Stimulated activated CD4-positive, alpha-beta T cell treated with anti-CD3 and anti-CD28 coated beads, Interleukin-12 subunit alpha, Interleukin-12 subunit beta, amount 100 ng/mL, for 4 hours (primary cell): ENCODE results near the gene PRDX5.

Source experiments
- DNase-seq: peaks from one replicate; pipeline ENCODE4 v3.0.0-alpha.2; 2020

The PRDX5 gene

DNA sequence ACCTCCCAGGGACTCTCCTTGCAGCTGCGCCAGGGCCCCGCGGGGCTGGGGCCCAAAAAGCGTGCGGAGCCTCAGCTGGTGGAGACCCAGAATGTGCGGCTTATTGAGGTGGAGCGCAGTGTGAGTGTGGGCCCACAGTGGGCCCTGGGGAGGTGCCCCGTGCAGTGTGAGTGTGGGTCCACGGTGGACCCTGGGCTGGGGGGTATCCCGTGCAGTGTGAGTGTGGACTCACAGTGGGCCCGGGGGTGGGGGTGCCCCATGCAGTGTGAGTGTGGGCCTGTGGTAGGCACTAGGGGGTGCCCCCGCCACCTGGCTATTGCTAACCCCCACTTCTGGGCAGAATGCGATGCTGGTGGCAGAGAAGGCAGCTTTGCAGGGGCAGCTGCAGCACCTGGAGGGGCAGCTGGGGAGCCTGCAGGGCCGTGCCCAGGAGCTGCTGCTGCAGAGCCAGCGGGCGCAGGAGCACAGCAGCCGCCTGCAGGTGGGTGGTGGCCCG is 33.3 kb downstream of the PRDX5 start:
- DNase-seq, result no peak

DNA sequence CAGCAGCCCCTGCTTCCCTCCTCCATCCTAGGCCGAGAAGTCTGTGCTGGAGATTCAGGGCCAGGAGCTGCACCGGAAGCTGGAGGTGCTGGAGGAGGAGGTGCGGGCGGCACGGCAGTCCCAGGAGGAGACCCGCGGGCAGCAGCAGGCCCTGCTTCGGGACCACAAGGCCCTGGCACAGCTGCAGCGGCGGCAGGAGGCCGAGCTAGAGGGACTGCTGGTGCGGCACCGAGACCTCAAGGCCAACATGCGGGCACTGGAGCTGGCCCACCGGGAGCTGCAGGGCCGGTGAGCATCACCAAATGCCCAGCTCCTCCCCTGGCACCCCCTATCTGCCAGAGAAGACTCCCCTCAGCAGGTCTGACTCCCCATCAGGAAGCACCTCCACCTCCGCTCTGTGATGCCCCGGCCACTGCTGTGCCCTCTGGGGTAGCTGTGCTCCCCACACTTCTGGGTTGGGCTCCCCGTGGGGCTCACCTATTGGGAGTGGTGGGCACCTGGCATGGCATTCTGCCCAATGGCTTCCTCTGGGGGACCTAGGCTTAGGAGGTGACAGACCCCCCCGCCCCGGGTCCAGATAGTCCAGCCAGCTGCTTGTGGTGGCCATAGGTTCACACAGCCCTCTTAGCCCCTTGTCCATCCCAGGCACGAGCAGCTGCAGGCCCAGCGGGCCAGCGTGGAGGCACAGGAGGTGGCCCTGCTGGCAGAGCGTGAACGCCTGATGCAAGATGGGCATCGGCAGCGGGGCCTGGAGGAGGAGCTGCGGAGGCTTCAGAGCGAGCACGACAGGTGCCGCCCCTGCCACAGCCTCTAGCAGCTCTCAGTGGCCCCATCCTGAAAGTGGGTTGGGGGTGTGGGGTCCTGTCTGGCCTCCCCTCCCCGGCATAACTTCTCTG is 34.4 kb downstream of the PRDX5 start:
- no peak for DNase-seq

- no peak for DNase-seq
Observed at GRCh38 chr11:64352995-64353714, 35.2 kb downstream of the PRDX5 start.

DNA sequence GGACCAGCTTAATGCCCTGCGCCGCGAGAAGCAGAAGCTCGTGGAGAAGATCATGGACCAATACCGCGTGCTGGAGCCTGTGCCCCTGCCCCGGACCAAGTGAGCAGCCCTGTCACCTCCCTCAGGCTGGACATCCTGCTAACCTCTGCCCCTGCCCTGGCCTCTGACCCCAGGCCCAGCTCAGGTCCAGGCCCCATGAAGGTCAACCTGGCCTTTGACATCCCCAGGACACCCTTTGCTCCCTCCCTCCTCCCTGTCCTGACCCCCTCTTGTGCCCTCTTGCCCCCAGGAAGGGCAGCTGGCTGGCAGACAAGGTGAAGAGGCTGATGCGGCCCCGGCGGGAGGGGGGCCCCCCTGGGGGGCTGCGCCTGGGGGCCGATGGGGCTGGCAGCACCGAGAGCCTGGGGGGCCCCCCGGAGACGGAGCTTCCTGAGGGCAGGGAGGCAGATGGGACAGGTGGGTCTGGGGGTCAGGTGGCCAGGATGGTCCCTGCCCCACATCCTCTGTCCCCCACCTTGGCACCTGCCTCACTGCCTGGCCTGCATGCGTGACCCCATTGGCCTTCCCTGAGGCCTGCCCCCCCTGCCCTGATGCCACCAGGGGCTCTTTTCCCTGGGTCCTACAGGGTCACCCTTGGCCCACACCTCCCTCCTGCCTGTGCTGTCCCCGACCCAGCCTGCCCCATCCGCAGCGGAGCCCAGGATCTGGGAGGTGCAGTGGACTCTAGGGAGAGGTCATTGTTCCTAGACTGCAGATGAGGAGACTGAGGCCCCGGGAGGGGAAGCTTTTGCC is 36.0 kb downstream of the PRDX5 start:
- no peak for DNase-seq

DNA sequence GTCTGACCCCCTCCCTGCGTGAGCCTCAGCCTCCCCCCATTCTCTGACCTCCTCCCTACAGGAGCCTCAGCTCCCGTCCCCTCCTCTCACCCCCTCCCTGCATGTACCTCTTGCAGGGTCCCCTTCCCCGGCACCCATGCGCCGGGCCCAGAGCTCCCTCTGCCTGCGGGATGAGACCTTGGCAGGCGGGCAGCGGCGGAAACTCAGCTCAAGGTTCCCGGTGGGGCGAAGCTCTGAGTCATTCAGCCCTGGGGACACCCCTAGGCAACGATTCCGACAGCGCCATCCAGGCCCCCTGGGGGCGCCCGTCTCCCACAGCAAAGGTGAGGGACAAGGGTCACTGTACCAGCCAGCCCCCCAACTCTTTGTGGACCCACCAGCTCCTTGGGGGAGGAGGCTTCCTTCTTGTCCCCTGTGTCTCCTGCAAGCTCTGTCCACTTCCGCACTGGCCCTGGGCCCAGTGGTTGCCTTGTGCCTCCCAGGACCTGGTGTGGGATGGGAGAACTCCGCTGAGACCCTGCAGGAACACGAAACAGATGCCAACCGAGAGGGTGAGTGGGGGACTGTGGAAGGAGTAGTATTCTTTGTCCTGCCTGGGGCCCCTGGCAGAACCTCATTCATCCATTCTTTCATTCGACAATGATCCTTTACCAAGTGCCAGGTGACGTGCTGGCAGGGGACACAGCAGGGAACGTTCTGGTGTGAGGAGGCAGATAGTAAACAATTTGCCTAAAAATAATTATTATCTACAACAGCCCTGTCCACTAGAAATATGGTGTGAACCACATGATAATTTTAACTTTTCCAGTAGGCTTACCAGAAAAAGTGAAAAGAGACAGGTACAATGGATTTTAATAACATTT is 37.4 kb downstream of the PRDX5 start:
- peak; percentile 34 for DNase-seq

GRCh38 chr11:64356498-64357411 is 38.8 kb downstream of the PRDX5 start:
- DNase-seq, result no peak

DNA sequence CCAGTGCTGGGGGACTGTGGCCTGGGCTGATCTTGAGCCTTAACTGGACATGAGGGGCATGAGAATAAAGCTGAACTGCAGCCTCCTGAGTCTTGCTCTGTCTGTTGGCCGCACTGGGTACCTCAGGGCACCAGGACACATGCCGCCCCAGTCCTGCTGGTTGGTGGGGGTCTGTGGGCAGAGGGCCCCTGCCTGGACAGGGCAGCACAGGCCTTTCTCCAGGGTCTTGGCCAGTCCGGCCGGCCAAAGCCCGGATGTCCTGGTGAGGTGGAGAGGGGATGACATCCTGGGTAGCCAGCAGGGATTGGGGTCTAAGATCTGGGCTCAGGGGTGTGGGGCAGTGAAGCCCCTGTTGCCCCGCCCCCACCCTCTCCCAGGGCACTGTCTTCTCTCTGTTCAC is 39.5 kb downstream of the PRDX5 start:
- no peak for DNase-seq

- DNase-seq, result peak; percentile 39
Observed at GRCh38 chr11:64357904-64358535, 40.1 kb downstream of the PRDX5 start.

GRCh38 chr11:64358536-64358906 is 40.6 kb downstream of the PRDX5 start:
- DNase-seq, result no peak

- DNase-seq, result peak; percentile 64
Observed at GRCh38 chr11:64358907-64359711, 41.2 kb downstream of the PRDX5 start, which contains the start of gene RPS6KA4. RPS6KA4 (plus strand) TSS chr11:64359162; CDS start chr11:64359236, 74 bp downstream.

DNA sequence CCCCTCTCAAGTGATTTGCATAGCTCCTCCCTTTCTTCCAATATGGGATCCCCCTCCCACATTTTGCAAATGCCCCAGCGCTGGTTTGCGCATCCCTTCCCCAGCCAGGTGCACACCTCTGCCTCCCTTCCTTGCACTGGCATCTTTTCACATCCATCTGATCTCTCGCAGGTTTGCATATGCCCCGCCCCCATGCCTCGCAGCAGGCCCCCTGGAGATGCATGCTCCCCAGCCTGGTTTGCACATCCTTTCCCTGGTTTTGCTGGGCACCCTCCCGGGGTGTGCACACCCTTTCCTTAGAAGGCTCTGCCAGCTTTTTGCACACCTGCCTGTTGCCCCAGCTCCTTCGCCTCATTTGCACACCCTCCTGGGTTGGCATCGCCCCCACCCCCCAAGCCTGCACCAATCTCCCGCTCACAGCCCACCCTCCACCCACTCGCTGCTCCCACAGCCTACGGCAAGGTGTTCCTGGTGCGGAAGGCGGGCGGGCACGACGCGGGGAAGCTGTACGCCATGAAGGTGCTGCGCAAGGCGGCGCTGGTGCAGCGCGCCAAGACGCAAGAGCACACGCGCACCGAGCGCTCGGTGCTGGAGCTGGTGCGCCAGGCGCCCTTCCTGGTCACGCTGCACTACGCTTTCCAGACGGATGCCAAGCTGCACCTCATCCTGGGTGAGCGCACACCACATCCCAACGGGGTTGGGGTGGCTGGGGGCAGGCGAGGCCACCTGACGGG is 42.0 kb downstream of the PRDX5 start:
- no peak for DNase-seq

DNA sequence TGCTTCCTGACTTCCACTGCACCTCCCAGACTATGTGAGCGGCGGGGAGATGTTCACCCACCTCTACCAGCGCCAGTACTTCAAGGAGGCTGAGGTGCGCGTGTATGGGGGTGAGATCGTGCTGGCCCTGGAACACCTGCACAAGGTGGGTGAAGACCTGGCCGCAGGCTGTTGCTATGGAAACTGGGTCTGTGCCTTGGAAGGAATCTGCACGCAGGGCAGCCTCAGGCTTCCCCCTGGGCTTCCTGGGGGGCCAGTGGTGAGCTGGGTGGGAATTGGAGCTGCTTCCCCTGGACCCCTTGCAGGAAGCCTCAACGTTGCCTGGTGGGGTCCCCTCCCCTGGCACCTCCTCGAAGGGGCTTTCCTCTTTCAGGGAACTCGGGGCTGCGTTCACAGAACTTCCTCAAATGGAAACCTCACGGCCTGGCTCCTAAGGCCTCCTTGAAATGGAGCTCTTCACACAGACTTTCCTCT is 42.6 kb downstream of the PRDX5 start:
- no peak for DNase-seq

GRCh38 chr11:64361659-64362058 is 43.7 kb downstream of the PRDX5 start:
- no peak for DNase-seq

DNA sequence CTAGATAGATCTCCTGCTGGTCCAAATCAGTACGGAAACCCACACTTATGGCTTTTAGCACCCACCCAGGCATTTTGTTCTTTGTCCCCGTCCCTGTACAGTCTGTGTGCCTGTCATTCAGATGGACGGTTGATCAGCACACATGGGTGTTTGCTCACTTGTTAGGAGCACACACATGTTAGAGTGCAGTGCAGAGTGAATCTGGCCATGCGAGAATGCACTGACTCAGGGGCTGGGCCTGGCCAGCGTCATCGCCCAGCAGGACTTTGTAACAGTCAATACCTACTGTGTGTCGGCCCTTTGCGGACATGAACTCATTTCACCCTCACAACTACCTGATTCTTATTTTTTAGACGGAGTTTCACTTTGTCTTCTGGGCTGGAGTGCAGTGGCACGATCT is 44.4 kb downstream of the PRDX5 start:
- DNase-seq, result no peak

DNA sequence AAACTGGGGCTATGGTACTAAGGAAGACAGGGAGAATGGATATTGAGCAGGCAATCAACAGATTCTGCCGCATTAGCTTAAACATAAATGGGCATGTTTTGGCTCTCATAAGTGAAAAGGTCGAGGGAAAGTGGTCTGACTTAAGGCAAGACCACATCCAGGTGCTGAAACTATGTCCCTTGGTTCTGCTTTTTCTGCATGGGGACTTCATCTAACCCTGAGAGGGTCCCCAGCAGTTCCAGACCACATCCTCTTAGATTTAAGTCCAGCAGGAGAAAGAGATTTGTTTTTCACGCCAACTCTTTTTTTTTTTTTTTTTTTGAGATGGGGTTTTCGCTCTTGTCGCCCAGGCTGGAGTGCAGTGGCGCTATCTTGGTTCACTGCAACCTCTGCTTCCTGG is 46.5 kb downstream of the PRDX5 start:
- no peak for DNase-seq

DNA sequence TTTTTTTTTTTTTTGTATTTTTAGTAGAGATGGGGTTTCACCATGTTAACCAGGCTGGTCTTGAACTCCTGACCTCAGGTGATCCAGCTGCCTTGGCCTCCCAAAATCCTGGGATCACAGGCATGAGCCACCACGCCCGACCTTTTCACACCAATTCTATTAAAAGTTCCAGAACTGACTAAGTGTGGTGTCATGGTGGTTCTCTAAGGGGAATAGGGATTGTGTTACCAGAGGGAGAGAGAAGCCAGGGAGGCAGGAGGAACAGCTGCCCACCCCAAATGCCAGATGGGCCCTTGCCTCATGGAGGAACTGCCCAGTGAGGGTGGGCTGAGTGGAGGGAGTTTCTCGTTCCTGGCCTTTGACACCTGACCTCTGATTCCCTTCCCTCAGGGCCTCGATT is 47.0 kb downstream of the PRDX5 start:
- no peak for DNase-seq

DNA sequence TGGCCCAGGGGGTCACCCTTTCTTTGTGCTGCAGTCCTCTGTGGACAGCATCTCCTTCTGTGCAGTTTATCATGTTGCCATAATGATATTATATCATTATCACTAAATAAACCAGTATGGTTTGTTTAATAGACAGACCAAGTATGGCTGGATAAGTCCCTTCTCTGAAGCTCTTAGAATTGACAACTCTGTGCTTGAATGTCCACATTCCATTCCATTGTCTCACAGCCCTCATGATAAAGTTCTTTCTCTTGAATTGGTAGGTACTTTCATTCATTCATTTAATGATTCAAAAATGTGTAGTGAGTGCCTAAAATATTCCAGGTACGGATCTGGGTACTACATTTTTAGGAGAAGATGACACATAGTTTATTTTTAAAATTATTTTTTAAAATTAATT is 48.8 kb downstream of the PRDX5 start:
- no peak for DNase-seq

DNA sequence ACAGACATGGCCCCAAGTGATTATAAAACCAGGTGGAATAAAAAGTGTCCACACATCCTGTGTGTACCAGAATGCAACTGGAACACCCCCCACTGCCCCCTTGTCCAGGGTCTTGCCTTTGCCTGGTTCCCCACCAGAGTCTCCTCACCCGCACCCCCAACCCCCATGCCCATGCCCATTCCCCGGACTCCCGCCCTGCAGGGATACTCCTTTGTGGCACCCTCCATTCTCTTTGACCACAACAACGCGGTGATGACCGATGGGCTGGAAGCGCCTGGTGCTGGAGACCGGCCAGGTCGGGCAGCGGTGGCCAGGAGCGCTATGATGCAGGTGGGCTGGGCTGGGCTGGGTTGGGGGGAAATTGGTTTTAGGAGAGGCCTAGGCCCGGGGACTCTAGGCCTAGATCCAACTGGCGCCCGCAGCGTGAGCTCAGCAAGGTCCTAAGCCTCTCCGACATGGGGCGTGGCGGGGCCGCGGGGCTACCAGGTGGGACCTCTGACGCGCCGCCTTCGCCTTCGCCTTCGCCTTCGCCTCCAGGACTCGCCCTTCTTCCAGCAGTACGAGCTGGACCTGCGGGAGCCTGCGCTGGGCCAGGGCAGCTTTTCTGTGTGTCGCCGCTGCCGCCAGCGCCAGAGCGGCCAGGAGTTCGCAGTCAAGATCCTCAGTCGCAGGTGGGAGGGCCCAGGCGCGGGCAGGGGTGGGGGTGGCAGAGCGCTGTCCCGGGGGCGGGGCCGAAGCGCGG is 50.2 kb downstream of the PRDX5 start:
- no peak for DNase-seq
